Activated T-cell treated with anti-CD3 and anti-CD28 coated beads for 24 hours (primary cell): ENCODE measurements around the gene CD59.
"Not testable (repeated sequence)": the region's sequence is repeated elsewhere in the genome, so short reads cannot be mapped to it uniquely, and the experiment has no call there.

Experiments
- DNase-seq: peaks from one replicate; pipeline ENCODE4 v3.0.0-alpha.2; 2020; ENCODE audit warnings: low read depth

The CD59 gene

GRCh38 chr11:33692541-33692940 lies 43.7 kb downstream of the CD59 start:
- DNase-seq, result no peak

GRCh38 chr11:33692013-33692504 lies 44.2 kb downstream of the CD59 start:
- DNase-seq, result no peak

- no peak for DNase-seq
Observed at GRCh38 chr11:33691066-33691864, 45.0 kb downstream of the CD59 start.

GRCh38 chr11:33690290-33691065 lies 45.7 kb downstream of the CD59 start:
- no peak for DNase-seq

- DNase-seq, result no peak
Observed at GRCh38 chr11:33689501-33689900, 46.7 kb downstream of the CD59 start.

GRCh38 chr11:33689085-33689484 lies 47.1 kb downstream of the CD59 start:
- DNase-seq, result no peak

GRCh38 chr11:33687733-33688479 lies 48.3 kb downstream of the CD59 start:
- no peak for DNase-seq

- DNase-seq, result no peak
Observed at GRCh38 chr11:33685082-33685481, 51.1 kb downstream of the CD59 start.

GRCh38 chr11:33684003-33684706 lies 52.1 kb downstream of the CD59 start:
- DNase-seq, result no peak

- DNase-seq, result no peak
Observed at GRCh38 chr11:33682446-33682845, 53.8 kb downstream of the CD59 start.

- no peak for DNase-seq
Observed at GRCh38 chr11:33682019-33682418, 54.2 kb downstream of the CD59 start.

GRCh38 chr11:33678616-33679015 lies 57.6 kb downstream of the CD59 start:
- not testable (repeated sequence) for DNase-seq

- no peak for DNase-seq
Observed at GRCh38 chr11:33674035-33674814, 62.0 kb downstream of the CD59 start.

GRCh38 chr11:33672273-33672672 lies 64.0 kb downstream of the CD59 start:
- DNase-seq, result no peak

- DNase-seq, result no peak
Observed at GRCh38 chr11:33670250-33671011, 65.8 kb downstream of the CD59 start.

- no peak for DNase-seq
Observed at GRCh38 chr11:33669598-33670249, 66.5 kb downstream of the CD59 start.

- no peak for DNase-seq
Observed at GRCh38 chr11:33668951-33669596, 67.1 kb downstream of the CD59 start.

- no peak for DNase-seq
Observed at GRCh38 chr11:33668468-33668825, 67.8 kb downstream of the CD59 start.

- DNase-seq, result no peak
Observed at GRCh38 chr11:33667819-33668467, 68.3 kb downstream of the CD59 start.
